ENCODE results near the gene MAML2.

- TF ChIP-seq POLR2A (IDR thresholded peaks at IDR 0.05; ENCODE audit: low read depth, low read length) (no peak), POLR2AphosphoS5 (IDR thresholded peaks at IDR 0.05; ENCODE audit: low read depth, low read length) (no peak)
Observed at GRCh38 chr11:96149743-96150555, 193.0 kb downstream of the MAML2 start.

All from GM12892 (cell line).